Activated T-helper 9 cell treated with anti-CD3 and anti-CD28 coated beads, Interleukin-2, amount 50 U/mL, for 16 hours (primary cell): Measurements from ENCODE around the gene ZBED4.

Experiments used
- DNase-seq: peaks from one replicate; pipeline ENCODE4 v3.0.0-alpha.2; 2020; ENCODE audit warnings: low read depth

Gene ZBED4

DNA sequence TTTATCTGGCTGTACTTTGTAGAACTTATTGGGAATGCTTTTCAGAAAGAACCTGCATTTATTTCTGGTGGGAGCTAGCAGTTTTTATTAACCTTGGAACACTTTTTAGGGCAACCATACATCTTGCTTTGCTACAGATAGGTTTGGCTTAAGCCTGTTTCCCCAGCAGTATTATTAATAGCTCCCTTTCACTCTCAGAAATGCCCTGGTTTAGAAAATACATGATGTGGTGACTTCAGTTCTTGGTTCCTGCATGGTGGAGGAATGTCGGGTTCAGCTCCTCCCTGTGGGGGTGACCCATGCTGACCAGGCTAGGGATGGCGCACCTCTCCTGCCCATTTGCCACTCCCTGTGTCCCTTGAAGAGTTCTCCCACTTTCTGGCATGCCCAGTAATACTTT is 28.2 kb downstream of the ZBED4 start:
- DNase-seq: no peak

DNA sequence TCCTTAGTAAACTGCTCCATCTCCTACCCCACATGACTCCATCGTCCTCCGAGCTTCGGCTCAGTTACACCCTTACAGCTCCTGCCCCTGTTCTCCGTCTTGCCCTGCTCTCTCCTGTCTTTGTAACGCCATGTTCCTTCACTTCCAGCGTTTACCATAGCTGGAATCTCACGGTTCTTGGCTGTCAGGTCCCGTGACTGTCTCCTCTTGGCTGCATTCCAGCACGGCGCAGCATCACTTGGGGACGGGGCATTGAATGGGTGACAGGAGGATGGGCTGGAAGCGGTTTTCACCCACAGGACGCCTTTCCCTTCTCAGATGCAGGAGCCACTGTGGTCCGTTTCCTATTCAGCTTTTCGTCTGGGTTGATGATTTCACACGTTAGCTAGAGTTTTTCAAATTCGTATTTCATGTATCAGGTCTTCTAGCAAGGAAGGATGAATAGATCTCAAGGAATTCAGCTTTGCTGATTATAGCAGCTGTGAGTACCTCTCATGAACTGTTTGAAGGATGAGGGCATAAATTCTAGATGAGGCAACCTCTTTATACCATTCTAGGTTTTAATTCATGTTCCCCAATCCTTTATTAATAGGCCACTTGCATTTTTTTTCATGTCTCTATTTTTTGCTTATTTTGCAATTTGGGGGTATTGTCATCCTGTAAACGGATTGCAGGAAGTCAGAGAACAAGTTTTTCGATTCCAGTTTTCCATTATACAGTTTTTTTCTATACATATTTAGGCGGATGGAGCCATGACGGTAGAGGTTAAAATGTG is 29.1 kb downstream of the ZBED4 start:
- no peak for DNase-seq

DNA sequence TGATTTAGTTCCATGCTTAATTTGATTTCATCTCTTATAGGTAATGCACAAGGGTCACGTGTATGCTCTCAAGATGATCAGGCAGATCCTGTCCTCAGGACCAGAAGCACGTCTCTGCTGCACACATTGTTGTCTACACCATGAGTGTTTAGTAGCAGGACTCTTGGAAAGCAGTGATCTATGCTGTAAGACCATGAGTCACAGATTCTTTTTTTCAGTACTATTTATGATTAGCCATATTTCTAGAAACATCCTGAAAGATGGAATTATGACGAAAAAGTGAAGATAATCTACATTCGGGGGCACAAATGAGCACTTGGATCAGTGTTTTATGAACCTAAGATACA is 29.6 kb downstream of the ZBED4 start:
- DNase-seq: no peak

DNA sequence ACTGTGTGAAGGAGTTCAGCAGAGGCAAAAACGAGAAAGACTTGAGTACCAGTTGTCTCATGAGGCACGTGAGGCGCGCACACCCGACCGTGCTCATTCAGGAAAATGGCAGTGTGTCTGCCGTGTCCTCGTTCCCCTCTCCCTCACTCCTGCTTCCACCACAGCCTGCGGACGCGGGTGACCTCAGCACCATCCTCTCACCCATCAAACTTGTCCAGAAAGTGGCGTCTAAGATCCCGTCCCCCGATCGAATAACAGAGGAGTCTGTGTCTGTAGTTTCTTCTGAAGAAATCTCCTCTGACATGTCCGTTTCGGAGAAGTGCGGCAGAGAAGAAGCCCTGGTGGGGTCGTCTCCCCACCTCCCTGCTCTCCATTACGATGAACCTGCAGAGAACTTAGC is 30.4 kb downstream of the ZBED4 start:
- DNase-seq: no peak

DNA sequence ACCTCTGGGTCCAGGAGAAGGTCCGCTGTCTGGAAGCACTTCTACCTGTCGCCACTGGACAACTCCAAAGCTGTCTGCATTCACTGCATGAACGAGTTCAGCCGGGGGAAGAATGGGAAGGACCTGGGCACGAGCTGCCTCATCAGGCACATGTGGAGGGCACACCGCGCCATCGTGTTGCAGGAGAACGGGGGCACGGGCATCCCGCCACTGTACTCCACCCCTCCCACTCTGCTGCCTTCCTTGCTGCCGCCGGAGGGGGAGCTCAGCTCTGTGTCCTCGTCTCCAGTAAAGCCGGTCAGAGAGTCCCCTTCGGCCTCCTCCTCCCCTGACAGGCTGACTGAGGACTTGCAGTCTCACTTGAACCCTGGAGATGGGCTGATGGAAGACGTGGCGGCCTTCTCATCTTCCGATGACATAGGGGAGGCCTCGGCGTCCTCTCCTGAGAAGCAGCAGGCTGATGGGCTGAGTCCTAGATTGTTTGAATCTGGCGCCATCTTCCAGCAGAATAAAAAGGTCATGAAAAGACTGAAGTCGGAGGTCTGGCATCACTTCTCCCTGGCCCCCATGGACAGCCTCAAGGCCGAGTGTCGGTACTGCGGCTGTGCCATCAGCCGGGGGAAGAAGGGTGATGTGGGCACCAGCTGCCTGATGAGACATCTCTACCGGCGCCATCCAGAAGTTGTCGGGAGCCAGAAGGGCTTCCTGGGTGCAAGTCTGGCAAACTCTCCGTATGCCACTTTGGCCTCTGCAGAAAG is 31.0 kb downstream of the ZBED4 start:
- DNase-seq: no peak

DNA sequence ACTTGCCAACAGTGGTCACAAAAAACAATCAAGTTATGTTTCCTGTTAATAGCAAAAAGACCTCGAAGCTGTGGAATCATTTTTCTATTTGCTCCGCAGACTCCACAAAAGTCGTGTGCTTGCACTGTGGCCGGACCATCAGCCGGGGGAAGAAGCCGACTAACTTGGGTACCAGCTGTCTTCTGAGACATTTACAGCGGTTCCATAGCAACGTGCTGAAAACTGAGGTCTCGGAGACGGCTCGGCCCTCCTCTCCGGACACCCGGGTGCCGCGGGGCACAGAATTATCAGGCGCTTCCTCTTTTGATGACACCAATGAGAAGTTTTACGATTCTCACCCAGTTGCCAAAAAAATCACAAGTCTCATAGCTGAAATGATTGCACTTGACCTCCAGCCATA is 31.6 kb downstream of the ZBED4 start:
- no peak for DNase-seq

DNA sequence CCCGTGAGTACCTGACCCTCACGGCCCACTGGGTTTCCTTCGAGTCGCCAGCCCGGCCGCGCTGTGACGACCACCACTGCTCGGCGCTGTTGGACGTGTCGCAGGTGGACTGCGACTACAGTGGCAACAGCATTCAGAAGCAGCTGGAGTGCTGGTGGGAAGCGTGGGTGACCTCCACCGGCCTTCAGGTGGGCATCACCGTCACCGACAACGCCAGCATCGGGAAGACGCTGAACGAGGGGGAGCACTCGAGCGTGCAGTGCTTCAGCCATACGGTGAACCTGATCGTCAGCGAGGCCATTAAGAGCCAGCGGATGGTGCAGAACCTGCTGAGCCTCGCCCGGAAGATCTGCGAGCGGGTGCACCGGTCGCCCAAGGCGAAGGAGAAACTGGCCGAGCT is 32.2 kb downstream of the ZBED4 start:
- DNase-seq: no peak

DNA sequence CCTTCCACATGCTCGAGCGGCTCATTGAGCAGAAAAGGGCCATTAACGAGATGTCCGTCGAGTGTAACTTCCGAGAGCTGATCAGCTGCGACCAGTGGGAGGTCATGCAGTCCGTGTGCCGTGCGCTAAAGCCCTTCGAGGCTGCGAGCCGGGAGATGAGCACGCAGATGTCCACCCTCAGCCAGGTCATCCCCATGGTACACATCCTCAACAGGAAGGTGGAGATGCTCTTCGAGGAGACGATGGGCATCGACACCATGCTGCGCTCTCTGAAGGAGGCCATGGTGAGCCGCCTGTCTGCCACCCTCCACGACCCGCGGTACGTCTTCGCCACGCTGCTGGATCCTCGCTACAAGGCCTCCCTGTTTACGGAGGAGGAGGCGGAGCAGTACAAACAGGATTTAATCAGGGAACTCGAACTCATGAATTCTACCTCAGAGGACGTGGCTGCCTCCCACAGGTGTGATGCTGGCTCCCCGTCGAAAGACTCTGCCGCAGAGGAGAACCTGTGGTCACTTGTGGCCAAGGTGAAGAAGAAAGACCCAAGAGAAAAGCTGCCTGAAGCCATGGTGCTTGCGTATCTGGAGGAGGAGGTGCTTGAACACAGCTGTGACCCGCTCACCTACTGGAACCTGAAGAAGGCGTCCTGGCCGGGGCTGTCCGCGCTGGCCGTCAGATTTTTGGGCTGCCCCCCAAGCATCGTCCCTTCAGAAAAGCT is 32.9 kb downstream of the ZBED4 start:
- no peak for DNase-seq

DNA sequence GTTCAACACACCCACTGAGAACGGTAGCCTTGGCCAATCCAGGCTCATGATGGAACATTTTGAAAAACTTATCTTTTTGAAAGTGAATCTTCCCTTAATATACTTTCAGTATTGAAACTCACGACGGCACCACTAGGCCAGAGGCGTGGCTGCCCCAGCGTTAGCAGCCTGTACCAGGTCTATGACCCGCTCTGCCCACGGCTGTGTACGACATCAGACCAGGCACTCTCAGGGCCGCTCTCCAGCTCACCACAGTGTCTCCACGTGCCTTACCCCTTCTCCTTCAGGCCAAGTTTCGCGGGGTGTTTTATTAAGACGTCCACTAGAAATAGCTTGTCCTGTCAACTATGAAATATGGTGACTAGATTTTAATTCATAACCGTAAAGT is 33.4 kb downstream of the ZBED4 start:
- no peak for DNase-seq

DNA sequence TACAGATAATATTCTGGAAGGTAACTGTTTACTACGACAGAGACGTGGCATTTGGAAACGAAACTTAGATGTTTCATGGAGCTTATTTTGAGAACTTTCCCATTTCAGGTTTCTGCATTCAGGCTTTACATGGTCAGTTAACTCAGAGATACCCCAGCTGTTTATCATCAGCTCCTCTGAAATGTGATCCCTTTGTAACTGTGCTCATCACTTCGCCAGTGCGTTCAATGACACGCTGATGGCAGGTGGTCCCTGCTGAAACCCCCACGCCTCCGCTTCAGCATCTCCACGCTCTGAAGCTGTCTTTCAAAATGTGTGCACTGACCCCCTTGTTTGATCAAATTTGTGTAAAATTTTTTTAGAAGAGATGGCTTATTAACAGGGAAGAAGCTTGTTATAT is 34.1 kb downstream of the ZBED4 start:
- no peak for DNase-seq

DNA sequence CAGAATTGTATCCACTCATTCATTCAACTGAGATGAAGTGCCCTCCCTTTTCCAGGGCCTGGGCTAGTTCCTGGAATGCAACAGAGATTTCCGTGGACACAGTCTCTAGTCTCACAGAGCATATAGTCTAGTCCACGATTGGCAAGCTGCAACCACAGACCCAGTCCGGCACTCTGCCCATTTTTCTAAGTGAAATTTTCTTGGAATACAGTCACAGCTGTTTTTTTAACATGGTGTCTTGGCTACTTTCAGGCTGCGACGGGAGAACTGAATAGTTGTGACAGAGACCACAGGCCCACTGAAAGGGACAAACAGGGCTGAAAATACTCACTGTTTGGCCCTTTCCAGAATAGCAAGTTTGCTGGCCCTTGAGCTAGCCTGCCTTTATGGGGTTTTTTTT is 35.4 kb downstream of the ZBED4 start:
- no peak for DNase-seq

DNA sequence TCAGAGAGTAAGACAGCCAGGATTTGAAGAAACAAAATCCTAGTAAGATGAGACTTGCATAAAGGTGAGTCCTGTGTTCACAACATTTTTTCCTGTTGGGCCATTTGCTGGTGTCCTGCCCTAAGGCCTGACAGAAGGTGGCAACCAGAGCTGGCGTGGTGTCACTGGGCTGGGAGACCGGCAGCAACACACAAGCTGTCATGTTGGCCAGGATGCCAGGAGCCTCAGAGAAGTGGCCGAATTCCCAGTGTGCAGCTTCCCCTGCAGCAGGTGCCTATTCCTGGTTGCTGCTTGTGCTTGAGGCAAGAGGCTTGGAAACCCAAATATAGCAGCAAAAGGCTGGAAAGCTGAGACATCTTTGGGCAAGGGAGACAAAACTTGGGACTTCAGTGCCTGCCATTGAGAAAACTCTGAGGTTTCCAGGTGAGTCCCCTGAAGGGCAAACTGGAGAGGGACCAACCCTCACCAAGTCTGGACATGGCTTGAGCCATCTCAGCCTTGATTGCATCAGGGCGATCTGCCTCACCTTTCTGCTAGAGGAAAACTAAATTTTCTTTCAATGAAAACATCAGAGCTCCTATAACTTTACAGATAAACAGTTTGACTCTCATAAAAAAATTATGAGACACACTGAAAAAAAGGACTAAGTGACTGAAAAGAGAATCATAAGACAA is 38.7 kb downstream of the ZBED4 start:
- no peak for DNase-seq

DNA sequence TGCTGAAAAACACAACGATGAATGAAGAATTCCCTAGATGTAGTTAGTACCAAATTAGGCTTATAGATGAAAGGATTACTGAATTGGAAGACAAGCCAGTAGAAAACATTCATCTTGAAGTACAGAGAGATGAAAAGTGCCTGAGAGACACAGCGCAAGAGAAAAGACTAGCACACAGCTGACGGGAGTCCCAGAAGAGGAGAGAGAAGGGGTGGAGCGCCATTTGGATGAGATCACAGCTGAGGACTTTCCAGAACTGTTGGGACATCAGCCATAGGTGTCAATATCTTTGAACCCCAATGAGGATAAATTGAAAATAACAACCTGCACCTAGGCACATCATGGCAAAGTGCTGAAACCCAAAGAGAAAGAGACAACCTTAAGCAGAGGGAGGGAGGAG is 39.4 kb downstream of the ZBED4 start:
- DNase-seq: no peak

DNA sequence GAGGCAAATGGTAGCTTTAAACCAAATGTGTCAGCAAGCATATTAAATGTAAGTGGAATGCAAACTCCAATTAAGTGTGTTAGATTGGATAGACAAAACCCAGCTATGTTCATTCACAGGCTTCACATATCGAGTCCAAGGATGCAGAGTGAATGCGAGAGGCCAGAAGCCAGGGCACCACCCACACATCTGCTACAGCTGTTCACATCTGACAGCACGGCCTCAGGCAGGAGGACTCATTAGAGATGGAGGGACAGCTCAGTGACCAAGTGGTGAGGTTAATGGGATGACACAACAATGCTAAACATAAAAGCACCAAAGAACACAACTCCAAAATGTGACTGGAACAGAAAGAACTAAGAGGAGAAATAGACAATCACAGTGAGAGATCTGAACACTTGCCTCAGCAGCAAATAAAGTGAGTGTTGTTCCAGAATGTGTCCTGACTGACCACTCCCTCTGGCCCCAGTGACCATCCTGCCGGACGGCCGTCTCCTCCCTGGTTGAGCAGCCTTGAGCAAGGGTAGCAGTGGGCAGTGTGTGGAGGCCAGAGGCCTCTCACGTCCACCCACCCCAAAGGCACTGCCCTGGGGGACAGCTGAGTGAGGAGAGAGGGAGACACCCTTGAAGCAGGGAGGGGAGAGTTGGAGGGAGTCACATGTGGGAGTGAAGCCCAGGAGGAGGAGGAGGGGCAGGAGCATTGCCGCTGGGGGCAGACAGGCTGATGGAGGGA is 40.8 kb downstream of the ZBED4 start:
- DNase-seq: no peak

DNA sequence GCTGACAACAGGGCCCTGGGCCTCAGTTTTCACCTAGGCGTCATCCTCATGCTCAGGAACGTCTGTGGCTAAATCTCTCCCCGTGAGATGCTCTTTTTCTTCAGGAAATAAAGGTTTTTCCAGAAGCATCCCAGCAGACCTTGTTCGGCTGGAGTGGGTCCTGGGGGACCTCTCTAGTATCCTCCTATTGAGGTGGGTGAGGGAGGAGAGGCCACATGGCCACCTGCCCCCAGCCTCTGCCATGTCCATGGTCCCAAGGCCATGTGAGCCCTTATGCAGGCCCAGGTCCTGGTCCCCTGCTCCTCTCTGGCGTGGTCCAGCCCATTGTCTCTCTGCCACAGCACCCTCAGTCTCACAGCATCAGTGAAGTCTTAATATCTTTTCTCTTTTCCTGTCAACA is 42.6 kb downstream of the ZBED4 start:
- no peak for DNase-seq

DNA sequence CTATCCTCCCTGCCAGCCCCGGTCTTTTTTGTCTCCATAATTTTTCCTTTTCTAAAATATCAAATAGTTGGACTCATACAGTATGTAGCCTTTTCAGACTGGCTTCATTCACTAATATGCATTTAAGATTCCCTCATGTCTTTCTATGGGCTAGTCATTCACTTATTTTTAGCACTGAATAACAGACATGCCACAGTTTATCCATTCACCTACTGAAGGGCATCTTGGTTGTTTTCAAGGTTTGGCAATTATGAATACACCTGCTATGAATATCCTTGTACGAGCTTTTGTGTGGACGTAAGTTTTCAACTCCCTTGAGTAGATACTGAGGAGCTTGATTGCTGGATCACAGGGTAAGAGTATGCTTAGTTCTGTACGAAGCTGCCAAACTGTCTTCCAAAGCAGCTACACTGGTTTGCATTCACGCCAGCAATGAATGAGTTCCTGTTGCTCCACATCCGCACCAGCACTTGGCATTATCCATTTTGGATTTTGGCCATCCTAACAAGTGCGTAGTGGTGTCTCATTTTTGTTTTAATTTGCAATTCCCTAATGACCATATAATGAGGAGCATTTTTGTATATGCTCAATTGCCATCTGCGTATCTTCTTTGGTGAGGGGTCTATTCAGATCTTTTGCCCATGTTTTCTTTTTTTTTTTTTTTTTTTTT is 43.5 kb downstream of the ZBED4 start:
- no peak for DNase-seq

DNA sequence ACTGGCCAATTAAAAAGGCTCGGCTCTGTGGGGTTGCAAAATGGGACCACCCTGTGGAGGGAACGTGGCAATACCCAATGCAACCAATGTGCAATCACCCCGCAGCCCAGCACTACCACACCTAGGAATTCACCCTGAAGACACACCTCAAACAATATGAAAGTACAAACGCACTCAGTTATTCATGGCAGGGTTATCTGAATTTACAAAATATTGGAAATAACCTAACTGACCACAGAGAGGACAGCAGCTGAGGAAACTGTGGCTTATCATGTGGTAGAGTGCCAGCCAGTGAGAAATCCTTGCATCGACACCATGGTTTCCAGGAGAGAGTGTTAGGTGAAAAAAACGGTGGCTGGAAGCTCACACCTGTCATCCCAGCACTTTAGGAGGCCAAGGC is 45.9 kb downstream of the ZBED4 start:
- no peak for DNase-seq

DNA sequence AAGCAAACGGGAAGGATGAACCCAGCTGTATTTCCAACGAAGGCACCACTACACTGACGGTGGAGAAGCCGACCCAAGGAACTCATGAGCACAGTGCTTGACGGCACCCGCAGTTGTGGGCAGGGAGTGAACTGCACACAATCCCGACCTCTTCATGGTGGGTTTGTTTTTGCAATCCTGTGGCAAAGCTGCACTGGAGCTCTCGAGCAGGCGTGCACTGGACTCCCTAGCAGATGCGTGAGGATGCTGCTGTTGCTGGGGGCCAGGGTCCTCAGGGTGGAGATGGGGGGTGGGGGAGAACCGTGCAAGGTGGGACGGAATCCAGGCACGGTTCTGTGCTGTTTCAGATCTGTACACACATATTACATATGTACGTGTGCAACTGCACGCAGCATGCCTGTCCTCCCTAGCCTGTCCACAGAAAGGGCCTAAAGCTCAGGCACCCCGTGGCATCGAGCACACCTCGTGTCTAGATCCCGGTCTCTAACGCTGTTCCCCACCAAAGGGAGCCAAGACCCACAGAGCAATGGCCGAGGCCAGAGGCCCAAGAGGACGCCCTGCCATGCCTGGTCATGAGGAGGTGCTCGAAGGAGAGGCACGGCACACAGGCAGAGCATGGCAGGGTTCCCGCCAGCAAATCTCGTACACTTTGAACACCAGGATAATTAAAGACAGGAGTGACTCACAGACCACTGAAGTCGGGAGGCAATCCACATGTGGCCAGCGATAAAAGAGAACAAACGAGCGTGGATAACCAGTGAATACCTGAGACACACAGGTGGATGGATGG is 47.0 kb downstream of the ZBED4 start:
- no peak for DNase-seq

DNA sequence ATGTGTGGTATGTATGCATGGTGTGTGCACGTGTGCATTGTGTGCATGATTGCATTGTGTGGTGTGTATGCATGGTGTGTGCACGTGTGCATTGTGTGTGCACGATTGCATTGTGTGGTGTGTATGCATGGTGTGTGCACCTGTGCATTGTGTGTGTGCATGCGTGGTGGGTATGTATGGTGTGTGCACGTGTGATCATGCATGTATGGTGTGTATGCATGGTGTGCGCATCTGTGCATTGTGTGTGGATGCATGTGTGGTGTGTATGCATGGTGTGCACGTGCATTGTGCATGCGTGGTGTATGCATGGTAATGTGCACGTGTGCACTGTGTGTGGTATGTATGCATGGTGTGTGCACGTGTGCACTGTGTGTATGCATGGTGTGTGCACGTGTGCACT is 47.8 kb downstream of the ZBED4 start:
- no peak for DNase-seq

DNA sequence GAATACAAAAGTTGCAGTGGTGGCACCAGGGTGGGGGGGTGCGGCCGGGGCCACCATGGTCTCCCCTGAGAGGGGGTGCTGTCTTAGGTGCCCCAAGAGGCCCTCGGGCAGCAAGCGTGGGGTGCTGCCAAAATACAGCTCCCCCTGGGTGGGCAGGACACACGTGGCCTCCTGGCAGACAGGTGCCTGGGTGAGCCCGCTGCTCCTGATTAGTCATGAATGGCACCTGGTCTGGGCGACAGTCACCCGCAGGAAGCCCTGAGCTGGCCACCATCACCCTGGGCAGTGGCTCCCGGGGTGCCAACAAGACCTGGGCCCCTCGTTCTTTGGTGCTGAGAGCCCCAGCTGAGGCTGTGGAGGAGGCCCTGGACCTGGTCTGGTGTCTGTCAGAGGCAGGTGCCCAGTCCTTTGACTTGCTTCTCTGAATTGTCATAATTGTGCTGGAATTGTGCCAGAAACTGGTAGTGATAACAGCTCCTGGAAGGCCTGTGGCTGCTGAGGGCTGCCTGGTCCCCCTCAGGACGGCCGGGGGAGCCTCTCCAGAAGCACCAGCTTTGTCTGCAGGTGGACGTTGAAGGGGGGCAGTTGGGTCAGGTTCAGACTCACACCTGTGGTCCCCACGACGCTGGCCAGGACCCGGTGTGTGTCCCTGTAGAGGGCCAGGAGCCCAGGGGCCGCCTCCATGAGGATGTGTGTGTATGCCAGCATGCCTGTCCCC is 49.8 kb downstream of the ZBED4 start:
- no peak for DNase-seq
